LNCaP clone FGC (cell line): ENCODE data around the gene DNMBP.

ENCODE experiments used
- DNase-seq: peaks from one replicate; pipeline ENCODE4 v3.0.0-alpha.2; 2011; ENCODE audit warnings: low read depth
- H3K4me3 ChIP-seq: 2 replicates; pipeline ENCODE4 v1.5.1; 2011; ENCODE audit warnings: mild to moderate bottlenecking, low read depth, low read length, control low read depth
- TF ChIP-seq, protein P1 (sequence below): IDR thresholded peaks from 2 replicates; pipeline ENCODE4 v1.5.1; 2012; ENCODE audit warnings: mild to moderate bottlenecking; ENCODE audit not compliant: control insufficient read depth, insufficient read depth; ENCODE audit errors: extremely low read depth

DNMBP gene

DNA sequence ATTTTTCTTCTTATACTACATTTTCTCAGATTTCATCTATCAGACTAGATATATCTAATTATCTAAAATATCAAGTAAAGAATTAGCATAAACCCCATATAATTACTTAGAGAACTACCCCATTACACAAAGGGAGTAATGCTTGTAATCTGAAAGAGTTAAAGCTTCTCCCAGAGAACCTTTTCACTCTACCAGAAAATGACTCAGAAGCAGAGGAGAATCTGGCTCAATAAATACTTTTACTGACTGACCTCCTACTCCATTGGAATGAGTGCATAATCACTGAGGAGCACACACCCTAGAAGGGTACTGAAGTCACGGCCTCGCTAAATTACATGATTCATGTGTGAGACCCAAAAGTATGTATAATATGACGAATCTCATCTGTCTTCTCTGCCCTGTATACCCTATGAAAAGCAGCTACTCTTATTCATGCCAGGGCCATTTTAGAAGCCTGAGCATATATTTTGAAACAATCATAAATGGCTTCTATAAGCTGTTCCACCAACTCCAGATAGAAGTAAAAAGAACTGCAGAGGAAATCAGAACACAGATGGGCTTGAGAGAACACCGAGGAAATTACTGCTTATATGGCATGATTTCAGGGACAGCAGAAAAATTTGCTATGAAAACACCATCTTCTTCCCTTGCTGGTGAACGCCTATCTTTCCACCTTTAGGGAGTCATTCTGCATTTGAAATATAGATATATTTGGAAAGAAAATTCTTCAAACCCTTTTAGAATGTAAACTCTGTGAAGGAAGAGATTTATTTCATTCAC lies 32.7 kb downstream of the DNMBP start:
- DNase-seq, result no peak
- no peak overlapping the region for H3K4me3 ChIP-seq
- TF ChIP-seq, protein P1, sequence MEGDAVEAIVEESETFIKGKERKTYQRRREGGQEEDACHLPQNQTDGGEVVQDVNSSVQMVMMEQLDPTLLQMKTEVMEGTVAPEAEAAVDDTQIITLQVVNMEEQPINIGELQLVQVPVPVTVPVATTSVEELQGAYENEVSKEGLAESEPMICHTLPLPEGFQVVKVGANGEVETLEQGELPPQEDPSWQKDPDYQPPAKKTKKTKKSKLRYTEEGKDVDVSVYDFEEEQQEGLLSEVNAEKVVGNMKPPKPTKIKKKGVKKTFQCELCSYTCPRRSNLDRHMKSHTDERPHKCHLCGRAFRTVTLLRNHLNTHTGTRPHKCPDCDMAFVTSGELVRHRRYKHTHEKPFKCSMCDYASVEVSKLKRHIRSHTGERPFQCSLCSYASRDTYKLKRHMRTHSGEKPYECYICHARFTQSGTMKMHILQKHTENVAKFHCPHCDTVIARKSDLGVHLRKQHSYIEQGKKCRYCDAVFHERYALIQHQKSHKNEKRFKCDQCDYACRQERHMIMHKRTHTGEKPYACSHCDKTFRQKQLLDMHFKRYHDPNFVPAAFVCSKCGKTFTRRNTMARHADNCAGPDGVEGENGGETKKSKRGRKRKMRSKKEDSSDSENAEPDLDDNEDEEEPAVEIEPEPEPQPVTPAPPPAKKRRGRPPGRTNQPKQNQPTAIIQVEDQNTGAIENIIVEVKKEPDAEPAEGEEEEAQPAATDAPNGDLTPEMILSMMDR, result no peak

DNA sequence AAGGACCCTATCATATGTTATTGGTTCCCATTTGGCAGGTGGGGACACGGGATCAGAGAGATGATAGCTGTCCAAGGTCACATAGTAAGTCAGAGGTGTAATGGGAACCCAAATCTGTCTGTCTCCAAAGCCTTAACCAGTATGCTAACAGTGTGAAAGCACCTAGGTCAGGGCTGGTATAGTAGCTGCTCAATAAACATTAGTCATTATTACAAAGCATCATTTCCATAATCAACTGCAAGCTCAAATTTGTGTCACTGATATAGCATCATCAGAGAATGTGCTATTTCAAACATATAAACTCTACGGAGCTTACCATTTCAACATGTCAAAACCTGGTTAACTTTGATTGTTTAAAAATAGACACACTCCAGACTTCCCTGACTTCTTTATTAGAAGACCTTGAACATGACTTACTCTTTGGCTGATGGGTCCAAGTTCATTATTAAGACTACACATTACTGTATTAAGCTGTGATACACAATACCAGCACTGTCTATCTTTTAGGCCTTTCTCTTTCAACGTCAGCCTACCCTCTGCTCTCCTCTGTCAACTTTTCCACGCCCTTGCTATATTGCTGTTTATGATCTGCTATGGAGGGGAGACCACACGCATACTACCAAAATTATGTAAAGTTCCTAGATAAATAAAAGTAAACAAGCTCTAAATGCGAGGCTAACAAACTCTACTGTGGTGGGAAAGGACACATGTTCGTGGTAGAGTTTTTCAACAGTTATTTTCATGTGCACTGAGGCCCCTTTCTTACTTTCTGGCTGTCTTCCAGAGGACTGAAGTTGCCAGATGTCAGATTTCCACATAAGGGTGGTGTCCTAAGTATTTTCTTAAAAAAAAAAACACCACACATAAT lies 33.6 kb downstream of the DNMBP start:
- H3K4me3 ChIP-seq, result no peak overlapping the region
- no peak for DNase-seq
- TF ChIP-seq, protein P1, result no peak

DNA sequence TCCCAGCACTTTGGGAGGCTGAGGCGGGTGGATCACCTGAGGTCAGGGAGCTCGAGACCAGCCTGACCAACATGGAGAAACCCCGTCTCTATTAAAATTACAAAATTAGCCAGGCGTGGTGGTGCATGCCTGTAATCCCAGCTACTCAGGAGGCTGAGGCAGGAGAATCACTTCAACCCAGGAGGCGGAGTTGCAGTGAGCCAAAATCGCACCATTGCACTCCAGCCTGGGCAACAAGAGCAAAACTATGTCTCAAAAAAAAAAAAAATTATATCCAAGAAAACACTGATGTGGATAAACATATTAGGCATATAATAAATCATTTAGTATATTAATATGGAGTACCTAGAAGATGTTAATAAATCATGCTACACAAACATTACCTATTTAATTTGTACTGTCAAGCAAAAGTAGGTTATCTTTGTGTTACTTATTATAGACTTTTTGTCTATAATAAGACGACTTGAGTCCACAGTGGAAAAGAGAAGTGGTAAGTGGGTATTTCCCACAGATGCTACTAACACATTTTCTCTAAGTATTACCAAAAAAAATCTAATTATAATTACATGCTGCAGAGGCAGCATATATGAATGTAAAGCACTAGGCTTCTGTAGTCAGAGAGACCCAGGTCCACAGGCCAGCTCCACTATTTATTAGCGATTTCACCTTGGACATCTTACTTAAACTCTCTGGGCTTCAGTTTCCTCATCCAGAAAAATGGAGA lies 34.5 kb downstream of the DNMBP start:
- TF ChIP-seq, protein P1, result no peak
- no peak overlapping the region for H3K4me3 ChIP-seq
- DNase-seq, result no peak

DNA sequence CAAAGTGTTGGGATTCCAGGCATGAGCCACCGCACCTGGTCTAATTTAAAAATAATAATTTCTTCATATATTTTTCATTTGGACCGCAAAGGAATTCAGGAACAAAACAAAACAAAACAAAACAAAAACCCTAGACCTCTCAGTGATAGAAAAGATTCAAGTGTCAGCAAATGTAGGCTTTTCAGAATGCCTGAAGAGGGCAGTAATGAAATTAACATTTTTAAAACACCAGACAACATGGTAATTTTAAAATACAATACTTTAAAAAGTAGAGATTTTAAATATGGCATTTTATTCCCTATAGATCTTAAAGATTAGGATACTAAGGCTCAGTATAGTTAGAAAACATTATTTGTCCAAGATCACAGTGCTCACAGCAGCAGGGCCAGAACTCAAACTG lies 36.6 kb downstream of the DNMBP start:
- H3K4me3 ChIP-seq, result no peak overlapping the region
- DNase-seq, result no peak

DNA sequence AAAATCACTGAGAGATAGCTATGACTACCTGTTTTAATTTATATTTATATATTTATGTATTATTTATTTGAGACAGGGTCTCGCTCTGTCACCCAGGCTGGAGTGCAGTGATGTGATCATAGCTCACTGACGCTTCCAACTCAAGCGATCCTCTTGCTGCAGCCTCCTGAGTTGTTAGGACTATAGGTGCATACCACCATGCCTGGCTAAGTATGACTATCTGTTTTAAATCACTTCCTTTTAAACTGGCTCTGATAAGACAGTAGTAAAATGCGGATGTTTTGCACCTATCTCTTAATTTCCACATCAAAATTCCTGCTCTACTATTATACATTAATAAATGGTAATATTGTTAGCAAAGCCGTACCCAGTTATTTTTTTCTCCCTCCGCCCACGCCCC lies 41.8 kb downstream of the DNMBP start:
- TF ChIP-seq, protein P1, result no peak
- no peak overlapping the region for H3K4me3 ChIP-seq
- no peak for DNase-seq

More for the DNA sequence above, 36.6 kb downstream of the DNMBP start:
- TF ChIP-seq, protein P1, result peak; percentile 22

DNA sequence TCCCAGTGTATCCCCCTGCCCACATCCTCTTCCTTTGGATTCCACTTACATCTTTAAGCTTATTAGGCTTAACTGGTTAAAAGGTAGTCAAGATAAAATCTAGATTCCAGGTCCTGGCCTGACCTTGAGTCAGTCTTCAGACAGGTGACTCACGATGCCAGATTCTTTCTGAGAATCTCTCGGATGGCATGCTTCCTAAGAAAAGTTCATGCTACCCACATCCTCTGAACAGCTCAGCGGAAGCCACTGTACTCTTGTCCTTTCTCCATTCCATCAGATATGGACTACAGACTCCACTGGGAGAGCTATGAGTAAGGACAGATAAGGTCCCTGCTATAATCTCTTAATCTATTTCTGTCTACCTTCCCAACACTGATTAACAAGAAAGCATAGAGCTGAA lies 43.4 kb downstream of the DNMBP start:
- TF ChIP-seq, protein P1, result no peak
- no peak for DNase-seq
- no peak overlapping the region for H3K4me3 ChIP-seq
